GM12878 (cell line): ENCODE measurements around the gene TBC1D10B. TPM values are rescaled to one million over a fixed set of nuclear protein-coding genes. Genes with fewer than 3 reads are reported as not detected.
"Not testable (repeated sequence)": the region's sequence is repeated elsewhere in the genome, so short reads cannot be mapped to it uniquely, and the experiment has no call there.

Experiments
- ATAC-seq: fragments of 200-7000 bp; cut with Tn5 transposase; 3 replicates; pipeline ENCODE4 v1.9.1; 2020; ENCODE audit warnings: mild to moderate bottlenecking, moderate library complexity
- BruUV-seq: library from RNA; stranded (reverse); fragments of 400-500 nt; replicated peaks from 2 replicates; lab custom pipeline; 2021; lab: Mats Ljungman, UMichigan
- CTCF ChIA-PET: fragments of 300-600 bp; sonication (Branson Sonifier 250); formaldehyde crosslinking; extraction: SDS; loops from one replicate; lab custom pipeline; 2021; ENCODE audit warnings: inconsistent platforms; lab: Yijun Ruan, JAX
- POLR2A ChIA-PET: fragments of 350-600 bp; formaldehyde crosslinking; extraction: SDS; loops from one replicate; lab custom pipeline; 2021; ENCODE audit warnings: inconsistent platforms; lab: Charles Lee
- RAD21 ChIA-PET: fragments of 300-600 bp; sonication (Branson Sonifier 250); formaldehyde crosslinking; loops from one replicate; lab custom pipeline; 2023; ENCODE audit warnings: antibody characterized with exemption; ENCODE audit not compliant: unreplicated experiment; lab: Charles Lee
- SMC1A ChIA-PET: fragments of 300-600 bp; sonication (Branson Sonifier 250); formaldehyde crosslinking; loops from one replicate; lab custom pipeline; 2023; ENCODE audit not compliant: unreplicated experiment, uncharacterized antibody; lab: Charles Lee
- DNase-seq: peaks from one replicate; pipeline ENCODE4 v3.0.0-alpha.2; 2011; ENCODE audit warnings: low read depth, low spot score
- FAIRE-seq: peaks from 3 replicates; lab custom pipeline; 2011; peaks lifted over from hg19 to GRCh38; lab: Jason Lieb, UNC
- H2AFZ ChIP-seq: 2 replicates; pipeline ENCODE4 v1.6.0; 2011; ENCODE audit warnings: low read depth, low read length, control low read depth; ENCODE audit not compliant: control insufficient read depth
- H3K27ac ChIP-seq: 2 replicates; pipeline ENCODE4 v1.5.1; 2011; ENCODE audit warnings: control low read depth; ENCODE audit not compliant: control insufficient read depth, insufficient read depth
- H3K27me3 ChIP-seq, 2 experiments: replicated peaks in 1 of 2; 2 replicates each; pipeline versions ENCODE4 v1.6.0 to v1.6.1; 2011; ENCODE audit warnings: low read length in 1 of 2; ENCODE audit not compliant: control insufficient read depth in 2 of 2, insufficient read depth in 2 of 2
- H3K36me3 ChIP-seq, 2 experiments: 2 replicates each; pipeline ENCODE4 v1.5.1; 2011; ENCODE audit warnings: low read length in 1 of 2; ENCODE audit not compliant: control insufficient read depth in 2 of 2, insufficient read depth in 2 of 2
- H3K4me1 ChIP-seq: 2 replicates; pipeline ENCODE4 v1.6.1; 2011; ENCODE audit warnings: mild to moderate bottlenecking, low read length, moderate library complexity, mixed read lengths; ENCODE audit not compliant: control insufficient read depth, insufficient read depth
- H3K4me2 ChIP-seq: 2 replicates; pipeline ENCODE4 v1.6.0; 2011; ENCODE audit warnings: control low read depth; ENCODE audit not compliant: control insufficient read depth, insufficient read depth
- H3K4me3 ChIP-seq: fragments of 200-600 bp; sonication (generic); 2 replicates; pipeline ENCODE4 v1.5.1; 2016
- H3K79me2 ChIP-seq: 2 replicates; pipeline ENCODE4 v1.6.0; 2011; ENCODE audit warnings: low read length; ENCODE audit not compliant: control insufficient read depth, insufficient read depth
- H3K9ac ChIP-seq: 2 replicates; pipeline ENCODE4 v1.8.0; 2011; ENCODE audit warnings: low read length, control low read depth, mixed read lengths; ENCODE audit not compliant: control insufficient read depth, insufficient read depth
- H3K9me3 ChIP-seq: replicated peaks from 3 replicates; pipeline ENCODE4 v1.5.1; 2011; ENCODE audit warnings: mild to moderate bottlenecking, low read length; ENCODE audit not compliant: control insufficient read depth, insufficient read depth
- H4K20me1 ChIP-seq: 2 replicates; pipeline ENCODE4 v1.6.0; 2011; ENCODE audit not compliant: control insufficient read depth, insufficient read depth
- CBX5 ChIP-seq: sonication (generic); IDR thresholded peaks from 2 replicates; pipeline ENCODE4 v1.6.1; 2016; ENCODE audit warnings: low read depth, moderate library complexity, mild to moderate bottlenecking, inconsistent platforms
- CHD2 ChIP-seq: IDR thresholded peaks from 2 replicates; pipeline ENCODE4 v1.6.1; 2011; ENCODE audit warnings: low read depth, low read length, improper control_type of control experiment, borderline replicate concordance
- WGBS: methylation state at CpG from one replicate; pipeline ENCODE4 v1.1.6; 2016; ENCODE audit warnings: low lambda C conversion rate; ENCODE audit not compliant: insufficient replicate concordance, insufficient coverage; ENCODE audit errors: missing lambda C conversion rate; 5-methylcytosine and 5-hydroxymethylcytosine counted together
- in situ Hi-C: fragments of 300-500 bp; cut with MboI; formaldehyde crosslinking; loops from 9 replicates; pipeline ENCODE4 v1.14.3; 2018; ENCODE audit warnings: mixed read lengths
- intact Hi-C: fragments of 100-400 bp; cut with micrococcal nuclease; formaldehyde crosslinking; loops from one replicate; pipeline ENCODE4 v1.14.2; 2022; ENCODE audit not compliant: unreplicated experiment
- polyA plus RNA-seq, 11 experiments: library from polyadenylated mRNA; depleted of rRNA in 4 of 11; unstranded in 6 of 11; stranded (reverse) in 5 of 11; fragments of >200 nt; fragmentation: Nextera tagmentation in 4 of 11; fragmentation: Illumina TruSeq in 1 of 11; extraction: Ambion mirVana in 4 of 11; extraction: Trizol in 1 of 11; gene quantifications; 1 replicate in 1 of 11; 2 replicates in 10 of 11; pipeline versions ENCODE4 v1.2.1 to v1.2.3, GENCODE V29; 2011 to 2016; ENCODE audit warnings: inconsistent platforms in 2 of 11, missing spikeins in 2 of 11, low read depth in 1 of 11
- total RNA-seq, 4 experiments: library from RNA; depleted of rRNA in 3 of 4; stranded (reverse); fragments of >200 nt in 3 of 4; fragmentation: Illumina TruSeq in 1 of 4; extraction: Trizol in 1 of 4; gene quantifications; 2 replicates each; pipeline versions ENCODE4 v1.2.1 to v1.2.3, GENCODE V29; 2013 to 2021
- TF ChIP-seq, protein P1 (sequence below): IDR thresholded peaks from 2 replicates; pipeline ENCODE4 v1.6.1; 2012; ENCODE audit warnings: improper control_type of control experiment, low read depth, low read length; ENCODE audit not compliant: insufficient replicate concordance

Gene TBC1D10B
- total and polyA plus RNA-seq, 10 of the 15 experiments (the other 5 are each of a cell fraction or from before 2014, with no cell fraction given) = 2.2 to 51.2 (median 11.6) TPM

DNA sequence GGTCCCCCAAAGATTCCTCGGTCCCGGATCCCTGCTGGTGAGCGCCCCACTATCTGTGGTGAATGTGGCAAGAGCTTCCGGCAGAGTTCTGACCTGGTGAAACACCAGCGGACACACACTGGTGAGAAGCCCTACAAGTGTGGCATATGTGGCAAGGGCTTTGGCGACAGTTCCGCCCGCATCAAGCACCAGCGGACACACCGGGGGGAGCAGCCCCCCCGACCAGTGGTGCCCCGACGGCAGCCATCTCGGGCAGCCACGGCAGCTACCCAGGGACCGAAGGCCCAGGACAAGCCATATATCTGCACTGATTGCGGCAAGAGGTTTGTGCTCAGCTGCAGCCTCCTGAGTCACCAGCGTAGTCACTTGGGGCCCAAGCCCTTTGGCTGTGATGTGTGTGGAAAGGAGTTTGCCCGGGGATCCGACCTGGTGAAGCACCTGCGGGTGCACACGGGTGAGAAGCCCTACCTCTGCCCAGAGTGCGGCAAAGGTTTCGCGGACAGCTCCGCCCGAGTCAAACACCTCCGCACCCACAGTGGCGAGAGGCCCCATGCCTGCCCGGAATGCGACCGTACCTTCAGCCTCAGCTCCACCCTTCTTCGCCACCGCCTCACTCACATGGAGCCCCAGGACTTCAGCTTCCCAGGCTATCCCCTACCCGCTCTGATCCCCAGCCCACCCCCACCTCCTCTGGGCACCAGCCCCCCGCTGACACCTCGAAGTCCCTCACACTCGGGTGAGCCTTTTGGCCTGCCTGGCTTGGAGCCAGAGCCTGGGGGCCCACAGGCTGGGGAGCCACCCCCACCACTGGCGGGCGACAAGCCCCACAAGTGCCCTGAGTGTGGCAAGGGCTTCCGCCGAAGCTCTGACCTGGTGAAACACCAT, 27.7 kb upstream of the TBC1D10B start (continued):
- TF ChIP-seq, protein P1, sequence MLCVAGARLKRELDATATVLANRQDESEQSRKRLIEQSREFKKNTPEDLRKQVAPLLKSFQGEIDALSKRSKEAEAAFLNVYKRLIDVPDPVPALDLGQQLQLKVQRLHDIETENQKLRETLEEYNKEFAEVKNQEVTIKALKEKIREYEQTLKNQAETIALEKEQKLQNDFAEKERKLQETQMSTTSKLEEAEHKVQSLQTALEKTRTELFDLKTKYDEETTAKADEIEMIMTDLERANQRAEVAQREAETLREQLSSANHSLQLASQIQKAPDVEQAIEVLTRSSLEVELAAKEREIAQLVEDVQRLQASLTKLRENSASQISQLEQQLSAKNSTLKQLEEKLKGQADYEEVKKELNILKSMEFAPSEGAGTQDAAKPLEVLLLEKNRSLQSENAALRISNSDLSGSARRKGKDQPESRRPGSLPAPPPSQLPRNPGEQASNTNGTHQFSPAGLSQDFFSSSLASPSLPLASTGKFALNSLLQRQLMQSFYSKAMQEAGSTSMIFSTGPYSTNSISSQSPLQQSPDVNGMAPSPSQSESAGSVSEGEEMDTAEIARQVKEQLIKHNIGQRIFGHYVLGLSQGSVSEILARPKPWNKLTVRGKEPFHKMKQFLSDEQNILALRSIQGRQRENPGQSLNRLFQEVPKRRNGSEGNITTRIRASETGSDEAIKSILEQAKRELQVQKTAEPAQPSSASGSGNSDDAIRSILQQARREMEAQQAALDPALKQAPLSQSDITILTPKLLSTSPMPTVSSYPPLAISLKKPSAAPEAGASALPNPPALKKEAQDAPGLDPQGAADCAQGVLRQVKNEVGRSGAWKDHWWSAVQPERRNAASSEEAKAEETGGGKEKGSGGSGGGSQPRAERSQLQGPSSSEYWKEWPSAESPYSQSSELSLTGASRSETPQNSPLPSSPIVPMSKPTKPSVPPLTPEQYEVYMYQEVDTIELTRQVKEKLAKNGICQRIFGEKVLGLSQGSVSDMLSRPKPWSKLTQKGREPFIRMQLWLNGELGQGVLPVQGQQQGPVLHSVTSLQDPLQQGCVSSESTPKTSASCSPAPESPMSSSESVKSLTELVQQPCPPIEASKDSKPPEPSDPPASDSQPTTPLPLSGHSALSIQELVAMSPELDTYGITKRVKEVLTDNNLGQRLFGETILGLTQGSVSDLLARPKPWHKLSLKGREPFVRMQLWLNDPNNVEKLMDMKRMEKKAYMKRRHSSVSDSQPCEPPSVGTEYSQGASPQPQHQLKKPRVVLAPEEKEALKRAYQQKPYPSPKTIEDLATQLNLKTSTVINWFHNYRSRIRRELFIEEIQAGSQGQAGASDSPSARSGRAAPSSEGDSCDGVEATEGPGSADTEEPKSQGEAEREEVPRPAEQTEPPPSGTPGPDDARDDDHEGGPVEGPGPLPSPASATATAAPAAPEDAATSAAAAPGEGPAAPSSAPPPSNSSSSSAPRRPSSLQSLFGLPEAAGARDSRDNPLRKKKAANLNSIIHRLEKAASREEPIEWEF = no peak

DNA sequence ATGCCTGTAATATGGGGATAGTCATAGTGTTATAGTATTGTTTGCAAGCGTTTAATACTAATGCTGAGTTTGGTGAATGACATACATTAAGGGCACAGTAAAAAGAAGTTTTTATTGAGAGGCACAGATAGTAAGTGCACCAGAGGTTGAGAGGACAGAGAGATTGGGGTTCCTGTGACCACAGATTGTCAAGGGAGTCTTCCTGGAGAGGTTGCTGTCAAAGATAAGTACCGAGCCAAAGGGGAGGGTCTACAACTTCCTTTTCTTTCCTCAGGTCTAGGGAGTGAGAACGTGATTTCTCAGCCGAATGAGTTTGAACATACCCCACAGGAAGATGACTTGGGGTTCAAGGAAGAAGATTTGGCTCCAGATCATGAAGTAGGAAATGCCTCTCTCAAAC, 26.8 kb upstream of the TBC1D10B start:
- no peak overlapping the region for H2AFZ ChIP-seq
- intact Hi-C loops (no loop called here), in situ Hi-C loops (no loop called here)
- H3K9ac ChIP-seq = no peak overlapping the region
- SMC1A ChIA-PET = interaction anchor here (1.5 to 1.6 kb wide), 2 partner anchors 12 to 139 kb away, joined by 3 to 5 read pairs; no protein-coding TSS in a partner anchor
- no peaks in the 10 kb centered on the region for H4K20me1 ChIP-seq
- peaks cover 0 to 2% of the 10 kb centered on the region in 2 experiments; a peak in 3 of 4 replicates for H3K36me3 ChIP-seq
- 76% methylated on average over 4 of the region's 4 CpGs for WGBS
- RAD21 ChIA-PET = interaction anchor here (1.2 to 2.4 kb wide), 3 partner anchors 11 to 40 kb away, joined by 6 to 32 read pairs (median 6); partner anchors contain the start of gene ZNF771
- H3K27me3 ChIP-seq = no peaks in the 10 kb centered on the region
- BruUV-seq = no TSS peak
- POLR2A ChIA-PET = interaction anchor here (0.6 to 3.1 kb wide), 5 partner anchors 10 to 637 kb away, joined by 3 to 25 read pairs (median 5); partner anchors contain the start of genes SEPTIN1 and STX4
- DNase-seq = no peak
- TF ChIP-seq CHD2 (no peak), CBX5 (no peak)
- TF ChIP-seq, all 136 proteins: peak for 0
- H3K4me2 ChIP-seq = no peak overlapping the region
- peaks cover 5% of the 10 kb centered on the region for H3K79me2 ChIP-seq
- no peak for ATAC-seq
- peaks cover 13% of the 10 kb centered on the region for H3K4me1 ChIP-seq
- H3K4me3 ChIP-seq = no peak overlapping the region
- no peak overlapping the region for H3K27ac ChIP-seq
- no peaks in the 10 kb centered on the region for H3K9me3 ChIP-seq
- FAIRE-seq = no peak
- CTCF ChIA-PET = interaction anchor here (1.0 to 1.6 kb wide), 4 partner anchors 9 to 306 kb away, joined by 3 to 5 read pairs (median 3); partner anchors contain the start of gene TBX6

DNA sequence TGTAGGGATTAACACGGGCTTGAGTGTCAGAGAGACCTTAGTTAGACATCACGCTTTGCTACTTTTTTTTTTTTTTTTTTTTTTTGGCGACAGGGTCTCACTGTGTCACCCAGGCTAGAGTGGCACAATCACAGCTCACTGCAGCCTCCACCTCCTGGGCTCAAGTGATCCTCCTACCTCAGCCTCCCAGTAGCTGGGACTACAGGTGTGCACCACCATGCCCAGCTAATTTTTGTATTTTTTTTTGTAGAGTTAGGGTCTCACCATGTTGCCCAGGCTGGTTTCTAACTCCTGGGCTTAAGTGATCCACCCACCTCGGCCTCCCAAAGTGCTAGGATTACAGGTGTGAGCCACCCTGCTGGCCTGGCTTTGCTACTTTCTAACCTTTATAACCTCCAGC, 26.3 kb upstream of the TBC1D10B start:
- H3K4me2 ChIP-seq, H3K4me3 ChIP-seq, H3K36me3 ChIP-seq, FAIRE-seq, in situ Hi-C loops, intact Hi-C loops, ATAC-seq, DNase-seq, H3K9me3 ChIP-seq, BruUV-seq, H3K27ac ChIP-seq, H3K79me2 ChIP-seq, H3K27me3 ChIP-seq, H4K20me1 ChIP-seq, H3K9ac ChIP-seq, H2AFZ ChIP-seq: not testable (repeated sequence)
- ChIA-PET SMC1A (interaction anchor here (1.2 to 2.4 kb wide), 5 partner anchors 9 to 139 kb away, joined by 3 to 12 read pairs (median 9); partner anchors contain the start of genes SEPTIN1, TBC1D10B and ZNF771), POLR2A (interaction anchor here (0.6 to 3.1 kb wide), 6 partner anchors 9 to 637 kb away, joined by 3 to 25 read pairs (median 8); partner anchors contain the start of genes SEPTIN1, STX4 and ZNF771), CTCF (interaction anchor here (0.9 to 3.3 kb wide), 8 partner anchors 9 to 202 kb away, joined by 3 to 29 read pairs (median 3); partner anchors contain the start of genes SEPTIN1 and ZNF771), RAD21 (interaction anchor here (0.9 to 2.4 kb wide), 4 partner anchors 12 to 42 kb away, joined by 3 to 32 read pairs (median 6); partner anchors contain the start of gene ZNF771)
- WGBS = 98% methylated on average over 3 of the region's 4 CpGs
- H3K4me1 ChIP-seq = peaks cover 13% of the 10 kb centered on the region
